ENCODE measurements around the gene ZCRB1.

GRCh38 chr12:42277396-42278127 is 48.3 kb downstream of the ZCRB1 start:
- TF ChIP-seq YY1 (tag by site-specific recombination; IDR thresholded peaks at IDR 0.05) = no peak
- no peak for TF ChIP-seq ZNF707 (tag by site-specific recombination; IDR thresholded peaks at IDR 0.05)
- TF ChIP-seq SETDB1 (IDR thresholded peaks at IDR 0.05; ENCODE audit: insufficient read length, low read length) = no peak
- no peak for TF ChIP-seq CTCF (tag by site-specific recombination; IDR thresholded peaks at IDR 0.05)
- TF ChIP-seq, protein P1, sequence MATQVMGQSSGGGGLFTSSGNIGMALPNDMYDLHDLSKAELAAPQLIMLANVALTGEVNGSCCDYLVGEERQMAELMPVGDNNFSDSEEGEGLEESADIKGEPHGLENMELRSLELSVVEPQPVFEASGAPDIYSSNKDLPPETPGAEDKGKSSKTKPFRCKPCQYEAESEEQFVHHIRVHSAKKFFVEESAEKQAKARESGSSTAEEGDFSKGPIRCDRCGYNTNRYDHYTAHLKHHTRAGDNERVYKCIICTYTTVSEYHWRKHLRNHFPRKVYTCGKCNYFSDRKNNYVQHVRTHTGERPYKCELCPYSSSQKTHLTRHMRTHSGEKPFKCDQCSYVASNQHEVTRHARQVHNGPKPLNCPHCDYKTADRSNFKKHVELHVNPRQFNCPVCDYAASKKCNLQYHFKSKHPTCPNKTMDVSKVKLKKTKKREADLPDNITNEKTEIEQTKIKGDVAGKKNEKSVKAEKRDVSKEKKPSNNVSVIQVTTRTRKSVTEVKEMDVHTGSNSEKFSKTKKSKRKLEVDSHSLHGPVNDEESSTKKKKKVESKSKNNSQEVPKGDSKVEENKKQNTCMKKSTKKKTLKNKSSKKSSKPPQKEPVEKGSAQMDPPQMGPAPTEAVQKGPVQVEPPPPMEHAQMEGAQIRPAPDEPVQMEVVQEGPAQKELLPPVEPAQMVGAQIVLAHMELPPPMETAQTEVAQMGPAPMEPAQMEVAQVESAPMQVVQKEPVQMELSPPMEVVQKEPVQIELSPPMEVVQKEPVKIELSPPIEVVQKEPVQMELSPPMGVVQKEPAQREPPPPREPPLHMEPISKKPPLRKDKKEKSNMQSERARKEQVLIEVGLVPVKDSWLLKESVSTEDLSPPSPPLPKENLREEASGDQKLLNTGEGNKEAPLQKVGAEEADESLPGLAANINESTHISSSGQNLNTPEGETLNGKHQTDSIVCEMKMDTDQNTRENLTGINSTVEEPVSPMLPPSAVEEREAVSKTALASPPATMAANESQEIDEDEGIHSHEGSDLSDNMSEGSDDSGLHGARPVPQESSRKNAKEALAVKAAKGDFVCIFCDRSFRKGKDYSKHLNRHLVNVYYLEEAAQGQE (tag by site-specific recombination; IDR thresholded peaks at IDR 0.05) = no peak
